ENCODE results near the gene TM4SF20. TPM values are rescaled to one million over a fixed set of nuclear protein-coding genes. Genes with fewer than 3 reads are reported as not detected.
A peak's percentile ranks its signal among the peaks of the same experiment; 100 is the strongest.

The TM4SF20 gene
- polyA plus RNA-seq, 3 donors: not detected

DNA sequence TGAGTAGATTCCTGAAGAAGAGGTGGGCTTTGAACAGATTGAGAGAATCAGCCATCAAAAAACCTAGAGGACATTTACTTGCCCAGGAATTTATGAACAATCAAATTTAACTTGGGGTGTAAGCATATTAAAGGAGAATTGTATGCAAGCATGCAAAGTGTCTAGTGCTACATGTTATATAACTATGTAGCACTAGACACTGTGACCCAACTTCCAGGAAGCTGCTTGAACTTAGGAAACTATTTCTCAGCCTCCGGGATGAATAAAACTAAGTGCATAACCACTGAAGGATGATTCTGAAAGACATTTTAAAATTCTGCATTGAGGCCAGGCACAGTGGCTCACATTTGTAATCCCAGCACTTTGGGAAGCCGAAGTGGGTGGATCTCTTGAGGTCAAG is 41.7 kb downstream of the TM4SF20 start:
- intact Hi-C loops (cut with micrococcal nuclease): no loop called here
- H3K4me3 Mint-ChIP-seq: no peak overlapping the region
- Histone ChIP-seq H4K20me1 (ENCODE audit: insufficient read depth, low read length) (no peaks in the 10 kb centered on the region), H3K9ac (ENCODE audit: insufficient read depth, low read length, poor library complexity, severe bottlenecking) (no peak overlapping the region), H3K79me2 (ENCODE audit: insufficient read depth, low read length) (no peaks in the 10 kb centered on the region), H3K27me3 (ENCODE audit: control insufficient read depth in 2 of 2, insufficient read depth in 2 of 2, low read length in 2 of 2) (no peaks in the 10 kb centered on the region), H3K4me3 (replicated peaks in 1 of 3; ENCODE audit: low read depth in 2 of 3, low read length in 3 of 3) (no peak overlapping the region), H3K4me2 (replicated peaks; ENCODE audit: extremely low read depth, low read length, poor library complexity, severe bottlenecking) (no peak overlapping the region), H3K9me3 (replicated peaks in 1 of 2; ENCODE audit: control insufficient read depth in 1 of 2, insufficient read depth in 1 of 2, low read length in 2 of 2) (no peaks in the 10 kb centered on the region), H2AFZ (ENCODE audit: insufficient read depth, low read depth, low read length, poor library complexity, severe bottlenecking) (no peak overlapping the region), H3K4me1 (ENCODE audit: control insufficient read depth in 1 of 2, insufficient read depth in 2 of 2, low read length in 2 of 2) (peaks cover 12 to 13% of the 10 kb centered on the region in 2 donors), H3K27ac (ENCODE audit: low read depth in 1 of 2, low read length in 2 of 2) (no peak overlapping the region), H3K36me3 (replicated peaks in 1 of 2; ENCODE audit: control insufficient read depth in 1 of 2, insufficient read depth in 2 of 2, low read length in 2 of 2) (peaks cover 37 to 73% of the 10 kb centered on the region in 2 donors)
- no CpG with 5 or more reads among the region's 2 CpGs for WGBS (ENCODE audit: insufficient coverage)
- peaks cover 48 to 80% of the 10 kb centered on the region in 2 donors for H3K36me3 Mint-ChIP-seq
- H3K27me3 Mint-ChIP-seq (ENCODE audit: low read depth in 3 of 3): no peaks in the 10 kb centered on the region
- TF ChIP-seq, protein P1, sequence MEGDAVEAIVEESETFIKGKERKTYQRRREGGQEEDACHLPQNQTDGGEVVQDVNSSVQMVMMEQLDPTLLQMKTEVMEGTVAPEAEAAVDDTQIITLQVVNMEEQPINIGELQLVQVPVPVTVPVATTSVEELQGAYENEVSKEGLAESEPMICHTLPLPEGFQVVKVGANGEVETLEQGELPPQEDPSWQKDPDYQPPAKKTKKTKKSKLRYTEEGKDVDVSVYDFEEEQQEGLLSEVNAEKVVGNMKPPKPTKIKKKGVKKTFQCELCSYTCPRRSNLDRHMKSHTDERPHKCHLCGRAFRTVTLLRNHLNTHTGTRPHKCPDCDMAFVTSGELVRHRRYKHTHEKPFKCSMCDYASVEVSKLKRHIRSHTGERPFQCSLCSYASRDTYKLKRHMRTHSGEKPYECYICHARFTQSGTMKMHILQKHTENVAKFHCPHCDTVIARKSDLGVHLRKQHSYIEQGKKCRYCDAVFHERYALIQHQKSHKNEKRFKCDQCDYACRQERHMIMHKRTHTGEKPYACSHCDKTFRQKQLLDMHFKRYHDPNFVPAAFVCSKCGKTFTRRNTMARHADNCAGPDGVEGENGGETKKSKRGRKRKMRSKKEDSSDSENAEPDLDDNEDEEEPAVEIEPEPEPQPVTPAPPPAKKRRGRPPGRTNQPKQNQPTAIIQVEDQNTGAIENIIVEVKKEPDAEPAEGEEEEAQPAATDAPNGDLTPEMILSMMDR (IDR thresholded peaks at IDR 0.05): no peak
- DNase-seq: no peak
- H3K9me3 Mint-ChIP-seq: no peaks in the 10 kb centered on the region
- peaks cover 17% of the 10 kb centered on the region for H3K4me1 Mint-ChIP-seq
- no peak overlapping the region for H3K27ac Mint-ChIP-seq

DNA sequence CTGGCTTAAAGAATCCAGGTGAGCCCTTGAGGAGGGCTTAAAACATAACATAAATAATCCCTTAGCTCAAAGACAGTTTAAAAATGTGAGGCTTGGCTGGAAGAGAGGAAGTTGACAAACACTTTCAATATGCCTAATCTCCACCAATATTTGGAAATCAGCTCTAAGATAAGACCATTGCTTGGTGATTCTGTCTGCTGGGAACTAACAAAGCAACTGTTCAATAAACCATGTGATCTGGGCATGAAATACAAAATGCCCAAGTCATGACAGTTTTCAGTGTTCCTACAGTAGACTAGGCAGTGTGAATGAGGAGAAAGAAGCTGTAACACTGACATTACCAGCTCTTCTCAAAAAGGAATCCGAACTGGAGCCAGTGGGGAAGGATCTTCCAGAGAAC is 43.4 kb downstream of the TM4SF20 start:
- Mint-ChIP-seq H3K27me3 (ENCODE audit: low read depth in 3 of 3) (no peaks in the 10 kb centered on the region), H3K4me3 (no peak overlapping the region), H3K36me3 (peaks cover 58 to 82% of the 10 kb centered on the region in 2 donors), H3K4me1 (peaks cover 21% of the 10 kb centered on the region), H3K27ac (peak overlapping the region in 6 of 7 donors; percentile 15 to 79 (median 52)), H3K9me3 (no peaks in the 10 kb centered on the region)
- no peak overlapping the region for H3K9ac ChIP-seq (ENCODE audit: insufficient read depth, low read length, poor library complexity, severe bottlenecking)
- no peaks in the 10 kb centered on the region for H3K9me3 ChIP-seq (replicated peaks in 1 of 2; ENCODE audit: control insufficient read depth in 1 of 2, insufficient read depth in 1 of 2, low read length in 2 of 2)
- no peaks in the 10 kb centered on the region for H3K27me3 ChIP-seq (ENCODE audit: control insufficient read depth in 2 of 2, insufficient read depth in 2 of 2, low read length in 2 of 2)
- WGBS (ENCODE audit: insufficient coverage): no CpG with 5 or more reads among the region's 1 CpG
- TF ChIP-seq, protein P1 (IDR thresholded peaks at IDR 0.05): no peak
- H2AFZ ChIP-seq (ENCODE audit: insufficient read depth, low read depth, low read length, poor library complexity, severe bottlenecking): no peak overlapping the region
- peak in 1 of 3 donors; percentile 1 for DNase-seq
- peaks cover 12 to 13% of the 10 kb centered on the region in 2 donors for H3K4me1 ChIP-seq (ENCODE audit: control insufficient read depth in 1 of 2, insufficient read depth in 2 of 2, low read length in 2 of 2)
- peaks cover 8% of the 10 kb centered on the region for H3K79me2 ChIP-seq (ENCODE audit: insufficient read depth, low read length)
- H3K4me3 ChIP-seq (replicated peaks in 1 of 3; ENCODE audit: low read depth in 2 of 3, low read length in 3 of 3): no peak overlapping the region
- H3K27ac ChIP-seq (ENCODE audit: low read depth in 1 of 2, low read length in 2 of 2): peak overlapping the region in 1 of 2 donors; percentile 30
- H4K20me1 ChIP-seq (ENCODE audit: insufficient read depth, low read length): no peaks in the 10 kb centered on the region
- H3K36me3 ChIP-seq (replicated peaks in 1 of 2; ENCODE audit: control insufficient read depth in 1 of 2, insufficient read depth in 2 of 2, low read length in 2 of 2): peaks cover 38 to 73% of the 10 kb centered on the region in 2 donors
- no peak overlapping the region for H3K4me2 ChIP-seq (replicated peaks; ENCODE audit: extremely low read depth, low read length, poor library complexity, severe bottlenecking)
- intact Hi-C loops (cut with micrococcal nuclease): no loop called here
